Measurements from ENCODE around the gene GEN1.

The GEN1 gene, protein sequence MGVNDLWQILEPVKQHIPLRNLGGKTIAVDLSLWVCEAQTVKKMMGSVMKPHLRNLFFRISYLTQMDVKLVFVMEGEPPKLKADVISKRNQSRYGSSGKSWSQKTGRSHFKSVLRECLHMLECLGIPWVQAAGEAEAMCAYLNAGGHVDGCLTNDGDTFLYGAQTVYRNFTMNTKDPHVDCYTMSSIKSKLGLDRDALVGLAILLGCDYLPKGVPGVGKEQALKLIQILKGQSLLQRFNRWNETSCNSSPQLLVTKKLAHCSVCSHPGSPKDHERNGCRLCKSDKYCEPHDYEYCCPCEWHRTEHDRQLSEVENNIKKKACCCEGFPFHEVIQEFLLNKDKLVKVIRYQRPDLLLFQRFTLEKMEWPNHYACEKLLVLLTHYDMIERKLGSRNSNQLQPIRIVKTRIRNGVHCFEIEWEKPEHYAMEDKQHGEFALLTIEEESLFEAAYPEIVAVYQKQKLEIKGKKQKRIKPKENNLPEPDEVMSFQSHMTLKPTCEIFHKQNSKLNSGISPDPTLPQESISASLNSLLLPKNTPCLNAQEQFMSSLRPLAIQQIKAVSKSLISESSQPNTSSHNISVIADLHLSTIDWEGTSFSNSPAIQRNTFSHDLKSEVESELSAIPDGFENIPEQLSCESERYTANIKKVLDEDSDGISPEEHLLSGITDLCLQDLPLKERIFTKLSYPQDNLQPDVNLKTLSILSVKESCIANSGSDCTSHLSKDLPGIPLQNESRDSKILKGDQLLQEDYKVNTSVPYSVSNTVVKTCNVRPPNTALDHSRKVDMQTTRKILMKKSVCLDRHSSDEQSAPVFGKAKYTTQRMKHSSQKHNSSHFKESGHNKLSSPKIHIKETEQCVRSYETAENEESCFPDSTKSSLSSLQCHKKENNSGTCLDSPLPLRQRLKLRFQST

DNA sequence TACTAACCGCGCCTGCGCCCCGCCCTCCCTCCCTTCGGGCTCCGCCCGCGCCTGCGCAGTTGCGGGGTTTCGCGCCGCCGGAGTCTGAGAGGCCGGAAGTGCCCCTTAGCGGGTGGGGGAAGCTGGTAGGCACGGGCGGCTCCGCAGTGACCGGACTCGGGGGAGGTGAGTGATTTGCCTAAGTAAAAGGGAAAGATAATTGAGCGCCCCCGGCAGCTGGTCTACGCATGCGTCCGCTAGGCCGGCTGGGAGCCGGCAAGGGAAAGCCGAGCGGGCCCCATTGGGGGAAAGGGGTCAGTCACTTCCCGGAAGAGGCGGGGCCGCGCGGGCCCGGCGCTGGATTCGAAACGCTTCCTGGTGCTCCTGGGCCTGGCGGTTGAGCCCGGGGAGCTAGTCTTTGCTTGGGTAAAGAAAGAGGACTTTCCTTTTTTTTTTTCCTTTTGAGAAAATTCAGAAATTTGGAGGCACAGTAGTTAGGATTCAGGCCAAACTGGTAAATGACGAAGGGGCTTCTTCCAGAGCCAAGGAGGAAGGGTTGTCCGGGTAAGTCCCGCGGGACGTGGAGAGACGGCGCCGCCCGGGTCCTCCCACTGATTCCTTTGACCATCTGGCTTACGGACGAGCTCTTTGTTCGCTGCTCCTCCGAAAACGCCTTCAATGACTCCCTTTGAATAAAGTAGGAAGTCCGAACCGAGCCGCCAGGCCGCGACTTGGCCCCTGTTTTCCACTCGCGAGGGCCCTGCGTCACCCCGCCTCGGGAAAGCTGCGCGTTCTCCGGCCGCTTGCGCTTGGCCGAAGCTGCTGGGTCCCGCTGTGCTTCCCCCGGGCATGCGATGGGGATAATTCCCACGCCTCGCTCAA is at the start of gene GEN1, which contains the start of gene SMC6:
Gene GEN1, plus strand, starts transcription at position 336 of the 861 bp plus-strand sequence. CDS start 5,806 bp downstream, outside the sequence.
Gene SMC6, minus strand, starts transcription at position 8 of the 861 bp plus-strand sequence. CDS start 7,864 bp downstream, outside the sequence.
- H3K4me1 Mint-ChIP-seq = peaks cover 30% of the 10 kb centered on the region
- DNase-seq (ENCODE audit: low spot score in 2 of 2) = peak; percentile 93 to 94
- H3K9me3 Mint-ChIP-seq = no peaks in the 10 kb centered on the region
- H3K27me3 Mint-ChIP-seq = no peaks in the 10 kb centered on the region
- peaks cover 1% of the 10 kb centered on the region for H3K36me3 Mint-ChIP-seq
- ATAC-seq (ENCODE audit: low read depth) = peak; percentile 74
- H3K27ac Mint-ChIP-seq = peak within 1 kb of the TSS; percentile 94
- peak within 1 kb of the TSS; percentile 90 for H3K4me3 Mint-ChIP-seq

DNA sequence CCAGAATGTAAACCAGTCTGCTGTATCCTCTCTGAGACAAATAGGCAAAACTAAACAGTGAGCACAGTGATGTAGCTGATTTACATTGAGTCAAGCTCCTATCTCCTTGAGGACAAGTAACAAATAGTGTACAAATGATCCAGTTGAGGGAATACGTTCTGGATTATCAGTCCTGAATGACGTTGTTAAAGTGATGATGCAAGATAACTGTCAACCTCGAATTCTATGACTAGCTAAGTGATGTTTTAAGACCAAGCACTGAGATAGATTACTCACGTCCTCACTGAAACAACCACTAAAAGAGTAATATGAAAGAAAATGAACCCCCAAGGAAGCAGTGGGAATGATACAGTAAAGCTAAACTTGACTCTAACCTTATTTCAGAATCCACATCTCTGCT is 47.1 kb upstream of the GEN1 start:
- no peaks in the 10 kb centered on the region for H3K27me3 Mint-ChIP-seq
- ATAC-seq (ENCODE audit: low read depth) (no peak), DNase-seq (ENCODE audit: low spot score in 2 of 2) (no peak)
- peak overlapping the region; percentile 36 for H3K27ac Mint-ChIP-seq
- no peaks in the 10 kb centered on the region for H3K4me1 Mint-ChIP-seq
- no peak overlapping the region for H3K4me3 Mint-ChIP-seq
- H3K9me3 Mint-ChIP-seq = no peaks in the 10 kb centered on the region
- H3K36me3 Mint-ChIP-seq = peaks cover 24% of the 10 kb centered on the region

DNA sequence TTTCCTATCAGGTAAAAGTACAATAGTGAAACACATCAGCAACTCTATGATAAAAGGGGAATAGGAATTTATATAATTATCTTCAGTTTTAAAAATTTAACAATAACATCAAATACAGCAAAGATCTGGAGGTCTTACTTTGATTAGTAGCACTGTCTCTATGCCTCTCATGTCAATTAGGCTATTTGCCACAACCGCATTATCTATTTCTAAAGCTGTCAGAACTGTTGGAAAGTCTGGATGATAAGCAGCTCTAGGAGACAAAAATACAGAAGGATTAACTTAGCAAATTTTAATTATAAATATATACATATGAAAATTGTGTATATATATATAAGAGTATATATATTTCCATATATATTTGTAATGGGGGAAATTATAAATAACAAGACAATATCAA is 45.4 kb upstream of the GEN1 start:
- H3K36me3 Mint-ChIP-seq = peaks cover 25% of the 10 kb centered on the region
- H3K27ac Mint-ChIP-seq = no peak overlapping the region
- H3K27me3 Mint-ChIP-seq = no peaks in the 10 kb centered on the region
- ATAC-seq (ENCODE audit: low read depth) (no peak), DNase-seq (ENCODE audit: low spot score in 2 of 2) (no peak)
- no peaks in the 10 kb centered on the region for H3K9me3 Mint-ChIP-seq
- H3K4me3 Mint-ChIP-seq = no peak overlapping the region
- no peaks in the 10 kb centered on the region for H3K4me1 Mint-ChIP-seq

DNA sequence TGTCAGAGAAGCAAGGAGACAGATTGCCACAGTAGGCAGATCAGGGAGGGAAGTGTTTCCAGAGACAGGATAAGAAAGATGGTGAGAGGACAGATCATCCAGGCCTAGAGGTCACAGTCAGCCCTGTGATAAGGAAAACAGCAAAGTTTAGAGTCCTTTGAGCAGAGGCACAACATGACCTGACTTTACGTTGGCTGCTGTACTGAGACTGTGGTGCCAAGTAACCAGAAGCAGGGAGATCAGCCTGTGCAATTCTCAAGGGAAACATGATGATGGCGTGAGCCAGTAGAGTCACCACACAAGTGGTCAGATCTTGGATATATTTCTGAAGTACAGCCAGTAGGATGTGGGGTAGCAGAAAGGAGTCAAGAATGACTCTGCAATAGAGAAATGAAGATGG is 44.0 kb upstream of the GEN1 start:
- Mint-ChIP-seq H3K4me3 (no peak overlapping the region), H3K4me1 (no peaks in the 10 kb centered on the region), H3K36me3 (peaks cover 27% of the 10 kb centered on the region), H3K9me3 (no peaks in the 10 kb centered on the region), H3K27me3 (no peaks in the 10 kb centered on the region), H3K27ac (no peak overlapping the region)
- ATAC-seq (ENCODE audit: low read depth) = no peak
- DNase-seq (ENCODE audit: low spot score in 2 of 2) = no peak

DNA sequence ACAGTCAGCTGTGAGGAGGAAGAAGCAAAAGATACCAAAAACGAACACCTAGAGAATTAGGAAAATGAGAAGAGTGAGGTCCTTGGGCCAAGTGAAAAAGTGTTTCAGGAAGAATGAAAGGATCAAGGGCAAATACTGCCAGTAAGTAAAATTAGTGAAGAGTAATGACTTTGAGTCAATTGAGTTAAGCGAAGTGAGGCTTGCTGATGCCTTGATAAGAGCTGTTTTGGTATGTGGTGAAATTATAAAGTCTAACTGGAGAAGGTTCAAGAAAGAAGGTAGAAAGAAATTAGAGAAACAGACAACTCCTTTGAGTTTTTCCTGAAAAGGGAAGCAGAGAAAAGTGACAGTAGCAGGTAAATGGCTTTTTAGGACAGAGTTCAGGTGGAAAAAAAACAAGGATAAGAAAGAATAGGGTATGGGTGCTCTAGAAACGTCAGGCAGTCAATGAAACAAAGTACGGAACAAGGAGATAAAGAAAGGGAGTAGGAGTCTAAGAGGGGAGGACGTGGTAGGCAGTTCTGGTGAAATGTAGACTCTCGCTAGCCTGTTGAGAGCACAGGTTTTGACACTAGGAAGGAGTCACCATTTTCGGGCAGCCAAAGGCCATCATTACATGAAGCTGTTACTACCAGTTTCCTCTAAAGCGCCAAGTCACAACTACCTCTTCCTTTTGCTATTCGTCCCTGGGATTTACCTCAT is 43.2 kb upstream of the GEN1 start:
- no peak for DNase-seq (ENCODE audit: low spot score in 2 of 2)
- Mint-ChIP-seq H3K27me3 (no peaks in the 10 kb centered on the region), H3K36me3 (peaks cover 27% of the 10 kb centered on the region), H3K9me3 (no peaks in the 10 kb centered on the region), H3K4me1 (no peaks in the 10 kb centered on the region), H3K4me3 (no peak overlapping the region), H3K27ac (no peak overlapping the region)
- ATAC-seq (ENCODE audit: low read depth) = no peak

DNA sequence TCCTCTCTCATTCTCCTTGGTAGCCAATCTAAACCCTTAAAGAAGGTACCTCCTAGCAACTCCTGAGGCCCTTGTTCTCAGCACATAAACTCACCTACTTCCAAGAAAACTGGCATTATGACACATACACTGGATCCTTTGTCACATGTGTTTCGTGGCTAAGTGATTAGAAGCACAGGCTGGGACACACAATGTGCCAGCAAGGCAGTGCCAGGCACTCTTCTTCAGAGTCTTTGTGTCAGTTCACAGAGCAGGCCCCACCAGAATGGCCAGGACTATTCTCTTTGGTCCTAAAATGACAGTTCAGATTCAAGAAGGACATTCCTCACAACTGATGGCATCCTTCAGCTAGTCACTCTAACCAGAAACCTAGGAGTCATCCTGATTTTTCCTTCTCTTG is 40.6 kb upstream of the GEN1 start:
- peaks cover 21% of the 10 kb centered on the region for H3K36me3 Mint-ChIP-seq
- no peak overlapping the region for H3K4me3 Mint-ChIP-seq
- no peaks in the 10 kb centered on the region for H3K4me1 Mint-ChIP-seq
- H3K27me3 Mint-ChIP-seq = no peaks in the 10 kb centered on the region
- H3K27ac Mint-ChIP-seq = peak overlapping the region; percentile 14
- ATAC-seq (ENCODE audit: low read depth) (no peak), DNase-seq (ENCODE audit: low spot score in 2 of 2) (no peak)
- no peaks in the 10 kb centered on the region for H3K9me3 Mint-ChIP-seq

DNA sequence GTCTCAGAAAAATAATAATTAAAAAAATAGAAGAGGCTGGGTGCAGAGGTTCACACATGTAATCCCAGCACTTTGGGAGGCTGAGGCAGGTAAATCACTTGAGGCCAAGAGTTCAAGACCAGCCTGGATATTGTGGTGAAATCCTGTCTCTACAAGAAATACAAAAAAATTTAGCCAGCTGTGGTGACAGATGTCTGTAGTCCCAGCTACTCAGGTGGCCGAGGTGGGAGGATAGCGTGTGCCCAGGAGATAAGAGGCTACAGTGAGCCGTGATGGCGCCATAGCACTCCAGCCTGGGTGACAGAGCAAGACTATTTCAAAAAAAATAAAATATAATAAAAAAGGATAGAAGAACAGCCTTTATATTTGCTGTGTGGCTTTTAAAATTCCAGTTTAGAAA is 36.3 kb upstream of the GEN1 start:
- Mint-ChIP-seq H3K27me3 (no peaks in the 10 kb centered on the region), H3K4me3 (no peak overlapping the region), H3K27ac (no peak overlapping the region), H3K4me1 (peaks cover 3% of the 10 kb centered on the region), H3K9me3 (no peaks in the 10 kb centered on the region), H3K36me3 (peaks cover 25% of the 10 kb centered on the region)
- ATAC-seq (ENCODE audit: low read depth) = no peak
- no peak for DNase-seq (ENCODE audit: low spot score in 2 of 2)

DNA sequence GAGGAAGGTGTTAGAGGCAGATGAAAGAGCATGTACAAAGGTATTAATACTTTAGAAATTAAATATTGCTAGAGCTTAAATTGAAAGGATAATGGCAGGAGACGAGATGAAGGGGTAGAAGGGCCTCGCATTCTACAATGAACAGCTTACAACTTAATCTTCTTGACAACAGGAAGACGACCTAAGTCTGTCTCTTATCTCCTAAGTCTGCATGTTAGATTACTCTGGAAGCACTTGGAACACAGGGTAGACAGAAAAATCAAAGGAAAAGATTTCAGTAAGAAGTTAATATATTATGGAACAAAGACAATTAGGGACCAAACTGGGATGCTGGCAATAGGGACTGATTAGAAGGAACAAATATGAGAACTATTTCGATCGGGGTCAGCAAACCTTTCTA is 35.2 kb upstream of the GEN1 start:
- DNase-seq (ENCODE audit: low spot score in 2 of 2) = no peak
- H3K4me1 Mint-ChIP-seq = peaks cover 3% of the 10 kb centered on the region
- H3K9me3 Mint-ChIP-seq = no peaks in the 10 kb centered on the region
- ATAC-seq (ENCODE audit: low read depth) = no peak
- peaks cover 16% of the 10 kb centered on the region for H3K36me3 Mint-ChIP-seq
- no peak overlapping the region for H3K27ac Mint-ChIP-seq
- no peaks in the 10 kb centered on the region for H3K27me3 Mint-ChIP-seq
- no peak overlapping the region for H3K4me3 Mint-ChIP-seq

DNA sequence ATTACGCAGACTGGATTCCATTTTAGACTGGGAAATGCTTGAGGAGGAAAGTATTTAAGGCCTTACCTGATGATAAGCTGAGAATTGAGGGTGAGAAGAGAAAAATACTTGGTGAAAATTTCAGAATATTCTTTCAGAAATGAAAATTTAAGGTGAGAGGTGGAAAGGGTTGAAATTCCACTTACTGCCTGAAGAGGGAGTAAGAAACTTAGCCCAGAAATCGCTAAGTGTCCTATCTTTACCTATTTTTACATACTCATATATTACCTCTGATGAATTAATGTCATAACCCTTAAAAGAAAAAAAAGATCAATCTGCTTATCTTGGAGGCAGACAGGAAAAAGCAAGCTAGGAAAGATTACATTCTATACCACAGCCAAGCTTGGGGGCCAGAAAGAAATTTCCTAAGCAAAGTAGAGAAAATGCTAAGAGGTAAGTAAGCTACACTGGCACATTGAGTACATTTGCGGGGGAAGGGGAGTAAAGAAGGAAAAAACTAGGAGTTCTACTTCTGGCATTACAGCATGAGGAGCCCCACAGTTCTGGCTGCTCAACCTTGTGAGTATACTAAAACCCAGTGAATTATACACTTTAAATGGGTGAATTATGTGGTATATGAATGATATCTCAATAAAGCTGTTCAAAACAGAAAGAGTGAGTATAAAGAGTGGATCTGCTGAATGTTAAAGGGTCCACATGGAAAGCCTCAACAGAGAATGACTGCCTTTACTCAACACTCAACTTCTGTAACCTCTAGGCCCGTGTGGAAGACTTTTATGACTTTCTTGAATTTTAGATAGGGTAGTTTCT is 34.2 kb upstream of the GEN1 start:
- Mint-ChIP-seq H3K27ac (peak overlapping the region; percentile 62), H3K4me3 (no peak overlapping the region), H3K4me1 (peaks cover 3% of the 10 kb centered on the region), H3K36me3 (peaks cover 11% of the 10 kb centered on the region), H3K9me3 (no peaks in the 10 kb centered on the region), H3K27me3 (no peaks in the 10 kb centered on the region)
- ATAC-seq (ENCODE audit: low read depth) (no peak), DNase-seq (ENCODE audit: low spot score in 2 of 2) (peak in 1 of 2 donors; percentile 1)

DNA sequence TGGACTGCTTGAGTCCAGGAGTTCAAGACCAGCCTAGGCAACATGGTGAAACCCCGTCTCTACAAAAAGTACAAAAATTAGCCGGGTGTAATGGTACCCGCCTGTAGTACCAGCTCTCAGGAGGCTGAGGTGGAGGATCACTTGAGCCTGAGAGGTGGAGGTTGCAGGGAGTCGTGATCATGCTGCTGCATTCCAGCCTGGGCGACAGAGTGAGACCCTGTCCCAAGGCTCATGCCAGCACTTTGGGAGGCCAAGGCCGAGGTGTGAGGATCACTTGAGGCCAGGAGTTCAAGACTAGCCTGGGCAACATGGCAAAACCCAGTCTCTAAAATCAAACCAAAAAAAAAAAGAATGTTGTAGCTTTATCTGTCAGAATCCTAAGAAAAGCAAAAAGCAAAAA is 25.7 kb upstream of the GEN1 start:
- DNase-seq (ENCODE audit: low spot score in 2 of 2) (no peak), ATAC-seq (ENCODE audit: low read depth) (no peak)
- Mint-ChIP-seq H3K9me3 (no peaks in the 10 kb centered on the region), H3K4me3 (no peak overlapping the region), H3K4me1 (no peaks in the 10 kb centered on the region), H3K27me3 (no peaks in the 10 kb centered on the region), H3K27ac (peak overlapping the region; percentile 14), H3K36me3 (peaks cover 9% of the 10 kb centered on the region)

DNA sequence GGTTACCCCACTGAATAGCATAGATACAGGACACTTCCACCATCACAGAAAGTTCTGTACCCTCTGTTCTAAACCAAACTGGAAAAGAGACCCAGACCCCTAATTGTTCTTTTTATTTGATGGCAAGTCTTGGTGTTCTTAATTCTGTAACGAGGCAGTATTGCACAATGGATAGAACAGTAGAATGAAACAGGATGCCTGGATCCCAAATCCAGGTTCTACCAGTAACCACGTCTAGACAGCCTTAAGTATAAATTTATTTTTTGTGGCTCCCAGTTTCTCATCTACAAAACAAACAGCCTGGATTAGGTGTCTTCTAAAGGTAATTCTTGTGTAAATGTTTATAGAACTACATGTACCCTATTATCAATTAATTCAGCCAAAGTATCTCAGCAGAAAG is 24.1 kb upstream of the GEN1 start:
- Mint-ChIP-seq H3K36me3 (peaks cover 15% of the 10 kb centered on the region), H3K4me1 (peaks cover 5% of the 10 kb centered on the region), H3K9me3 (no peaks in the 10 kb centered on the region)

DNA sequence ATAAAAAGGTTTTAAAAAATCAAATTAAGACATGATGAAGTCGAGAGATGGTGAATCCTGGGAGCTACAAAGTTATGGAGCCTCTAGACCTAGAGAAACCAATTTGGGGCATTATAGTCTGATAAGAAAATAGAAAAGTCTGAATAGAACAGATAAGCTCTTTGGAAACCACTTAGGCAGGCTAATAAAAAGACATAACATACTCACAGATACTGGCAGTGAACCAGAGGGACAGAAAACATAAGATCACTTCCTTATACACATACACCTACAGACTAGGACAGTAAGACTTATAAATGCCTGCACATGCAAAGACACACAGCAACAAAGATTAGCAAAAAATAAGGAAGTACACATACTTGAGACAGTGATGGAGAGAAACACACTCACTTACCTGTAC is 20.3 kb upstream of the GEN1 start:
- Mint-ChIP-seq H3K27ac (peak overlapping the region; percentile 72), H3K36me3 (peaks cover 38% of the 10 kb centered on the region), H3K27me3 (no peaks in the 10 kb centered on the region), H3K4me3 (no peak overlapping the region), H3K4me1 (peaks cover 7% of the 10 kb centered on the region), H3K9me3 (no peaks in the 10 kb centered on the region)
- no peak for ATAC-seq (ENCODE audit: low read depth)
- no peak for DNase-seq (ENCODE audit: low spot score in 2 of 2)

More for the DNA sequence above, 24.1 kb upstream of the GEN1 start:
- H3K27me3 Mint-ChIP-seq = no peaks in the 10 kb centered on the region
- H3K4me3 Mint-ChIP-seq = no peak overlapping the region
- no peak for ATAC-seq (ENCODE audit: low read depth)
- H3K27ac Mint-ChIP-seq = no peak overlapping the region
- DNase-seq (ENCODE audit: low spot score in 2 of 2) = no peak

Data from memory B cell (primary cell).